Fibroblast of lung (primary cell): ENCODE measurements around the gene UBQLN1.

Source experiments
- CTCF ChIP-seq, 2 donors: IDR thresholded peaks in 1 of 2; conservative IDR thresholded peaks in 1 of 2; 1 replicate in 1 of 2; 2 replicates in 1 of 2; pipeline ENCODE4 v1.5.1; 2011 to 2012; ENCODE audit warnings: low read length in 2 of 2, control low read depth in 1 of 2, inconsistent platforms in 1 of 2, low read depth in 1 of 2, mild to moderate bottlenecking in 1 of 2
- EZH2 ChIP-seq: IDR thresholded peaks from 2 replicates; pipeline ENCODE4 v1.5.1; 2012; ENCODE audit warnings: low read length, control low read depth, mild to moderate bottlenecking; ENCODE audit errors: missing control alignments

- no peak for TF ChIP-seq CTCF (conservative IDR thresholded peaks at IDR 0.05 in 1 of 2, IDR thresholded peaks at IDR 0.05 in 1 of 2; ENCODE audit: low read depth in 1 of 2, low read length in 2 of 2)
- no peak for TF ChIP-seq EZH2
Measured at GRCh38 chr9:83629433-83630104, 78.2 kb downstream of the UBQLN1 start.
